Ascending aorta (tissue), 2 donors: Measurements from ENCODE around the gene NTN5. TPM values are rescaled to one million over a fixed set of nuclear protein-coding genes. Genes with fewer than 3 reads are reported as not detected.

Source experiments
- DNase-seq, 2 donors: peaks; one replicate each; pipeline ENCODE4 v3.0.0-alpha.2; 2019; ENCODE audit warnings: low spot score in 2 of 2
- H3K27ac ChIP-seq, 2 donors: fragments of 200-600 bp; sonication (generic); one replicate each; pipeline ENCODE4 v1.5.1; 2016 to 2017; ENCODE audit warnings: mild to moderate bottlenecking in 1 of 2
- H3K27me3 ChIP-seq: fragments of 200-600 bp; sonication (generic); one replicate; pipeline ENCODE4 v1.5.1; 2017
- H3K36me3 ChIP-seq, 2 donors: fragments of 200-600 bp; sonication (generic); one replicate each; pipeline ENCODE4 v1.5.1; 2016
- H3K4me1 ChIP-seq, 2 donors: fragments of 200-600 bp; sonication (generic); one replicate each; pipeline ENCODE4 v1.5.1; 2016 to 2017; ENCODE audit warnings: mild to moderate bottlenecking in 1 of 2
- H3K4me3 ChIP-seq, 2 donors: fragments of 200-600 bp; sonication (generic); one replicate each; pipeline ENCODE4 v1.5.1; 2016 to 2017; ENCODE audit warnings: mild to moderate bottlenecking in 1 of 2
- H3K9me3 ChIP-seq, 2 donors: fragments of 200-600 bp; sonication (generic); one replicate each; pipeline ENCODE4 v1.5.1; 2016
- intact Hi-C: fragments of 100-400 bp; cut with DNase I; formaldehyde crosslinking; loops from one replicate; pipeline ENCODE4 v1.15.1; 2023
- total RNA-seq: library from RNA; depleted of rRNA; stranded (reverse); fragments of >200 nt; gene quantifications from one replicate; pipeline ENCODE4 v1.1.0, GENCODE V29; 2016
- TF ChIP-seq, protein P1 (sequence below), 3 experiments: fragments of 200-600 bp in 2 of 3; fragments of 450-650 bp in 1 of 3; sonication (generic) in 2 of 3; IDR thresholded peaks; one replicate each; pipeline ENCODE4 v1.5.1; 2016 to 2019; ENCODE audit warnings: antibody characterized with exemption in 3 of 3, mild to moderate bottlenecking in 1 of 3, moderate library complexity in 1 of 3

Gene NTN5
- total RNA-seq, 1 donor from 2014 or later, result not detected

DNA sequence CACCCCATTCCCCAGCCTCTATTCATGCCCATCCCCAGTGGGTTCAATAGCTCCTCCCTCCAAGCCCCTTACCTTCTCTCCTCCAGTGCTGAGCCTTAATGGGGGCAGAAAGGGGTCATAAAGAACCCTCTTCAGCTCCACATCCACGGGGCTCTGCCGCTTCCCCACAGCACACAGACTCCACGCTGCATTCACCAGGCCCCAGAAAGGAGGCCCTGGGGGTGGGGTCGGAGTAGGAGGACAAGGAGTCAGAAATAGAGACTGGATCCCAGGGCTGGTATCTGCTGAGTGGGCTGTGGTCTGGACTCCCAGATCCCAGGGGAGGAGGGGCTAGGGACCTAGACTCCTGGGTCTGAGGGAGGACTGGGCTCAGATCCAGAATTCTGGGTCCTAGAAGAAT is 28.5 kb downstream of the NTN5 start:
- peaks cover 0 to 21% of the 10 kb centered on the region in 2 donors for H3K4me1 ChIP-seq
- H3K27me3 ChIP-seq, result no peaks in the 10 kb centered on the region
- H3K9me3 ChIP-seq, result no peaks in the 10 kb centered on the region
- no peak for DNase-seq
- H3K4me3 ChIP-seq, result peak overlapping the region; percentile 55 to 76
- H3K36me3 ChIP-seq, result no peaks in the 10 kb centered on the region
- intact Hi-C loops, result loop anchor here (10.0 kb wide), 1 partner anchor 140 kb away; no protein-coding TSS in a partner anchor
- no peak overlapping the region for H3K27ac ChIP-seq
- TF ChIP-seq, protein P1, sequence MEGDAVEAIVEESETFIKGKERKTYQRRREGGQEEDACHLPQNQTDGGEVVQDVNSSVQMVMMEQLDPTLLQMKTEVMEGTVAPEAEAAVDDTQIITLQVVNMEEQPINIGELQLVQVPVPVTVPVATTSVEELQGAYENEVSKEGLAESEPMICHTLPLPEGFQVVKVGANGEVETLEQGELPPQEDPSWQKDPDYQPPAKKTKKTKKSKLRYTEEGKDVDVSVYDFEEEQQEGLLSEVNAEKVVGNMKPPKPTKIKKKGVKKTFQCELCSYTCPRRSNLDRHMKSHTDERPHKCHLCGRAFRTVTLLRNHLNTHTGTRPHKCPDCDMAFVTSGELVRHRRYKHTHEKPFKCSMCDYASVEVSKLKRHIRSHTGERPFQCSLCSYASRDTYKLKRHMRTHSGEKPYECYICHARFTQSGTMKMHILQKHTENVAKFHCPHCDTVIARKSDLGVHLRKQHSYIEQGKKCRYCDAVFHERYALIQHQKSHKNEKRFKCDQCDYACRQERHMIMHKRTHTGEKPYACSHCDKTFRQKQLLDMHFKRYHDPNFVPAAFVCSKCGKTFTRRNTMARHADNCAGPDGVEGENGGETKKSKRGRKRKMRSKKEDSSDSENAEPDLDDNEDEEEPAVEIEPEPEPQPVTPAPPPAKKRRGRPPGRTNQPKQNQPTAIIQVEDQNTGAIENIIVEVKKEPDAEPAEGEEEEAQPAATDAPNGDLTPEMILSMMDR (IDR thresholded peaks at IDR 0.05), result no peak

DNA sequence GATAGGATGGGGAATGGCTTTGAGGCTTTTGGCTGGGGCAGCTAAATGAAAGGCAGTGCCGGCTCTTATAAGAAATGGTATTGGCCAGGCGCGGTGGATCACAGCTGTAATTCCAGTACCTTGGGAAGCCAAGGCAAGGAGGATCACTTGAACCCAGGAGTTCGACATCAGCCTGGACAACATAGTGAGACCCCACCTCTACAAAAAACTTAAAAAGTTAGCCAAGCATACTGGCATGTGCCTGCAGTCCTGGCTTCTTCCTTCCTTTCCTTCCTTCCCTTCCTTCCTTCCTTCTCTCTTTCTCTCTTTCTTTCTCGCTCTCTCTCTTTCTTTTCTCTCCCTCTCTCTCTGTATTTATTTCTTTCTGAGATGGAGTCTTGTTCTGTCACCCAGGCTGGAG is 30.0 kb downstream of the NTN5 start:
- peaks cover 0 to 28% of the 10 kb centered on the region in 2 donors for H3K4me1 ChIP-seq
- intact Hi-C loops, result loop anchor here (10.0 kb wide), 1 partner anchor 142 kb away; no protein-coding TSS in a partner anchor
- H3K36me3 ChIP-seq, result no peaks in the 10 kb centered on the region
- TF ChIP-seq, protein P1 (IDR thresholded peaks at IDR 0.05), result no peak
- DNase-seq, result no peak
- H3K27me3 ChIP-seq, result no peaks in the 10 kb centered on the region
- no peak overlapping the region for H3K4me3 ChIP-seq
- no peak overlapping the region for H3K27ac ChIP-seq
- no peaks in the 10 kb centered on the region for H3K9me3 ChIP-seq

DNA sequence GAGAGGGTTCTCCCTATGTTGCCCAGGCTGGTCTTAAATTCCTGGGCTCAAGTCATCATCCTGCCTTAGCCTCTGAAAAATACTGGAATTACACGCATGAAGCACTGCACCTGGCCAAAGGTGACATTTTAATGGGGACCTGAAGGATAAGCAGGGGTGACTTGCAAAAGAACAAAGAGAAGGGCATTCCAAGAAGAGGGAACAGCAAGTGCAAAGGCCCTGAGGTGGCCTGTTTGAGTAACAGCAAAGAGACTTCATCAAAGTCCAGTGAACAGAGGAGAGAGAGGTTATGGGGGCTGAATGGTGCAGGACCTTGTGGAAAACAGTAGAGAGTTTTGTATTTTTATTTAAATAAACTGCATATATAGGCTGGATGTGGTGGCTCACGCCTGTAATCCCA is 31.0 kb downstream of the NTN5 start:
- Histone ChIP-seq H3K27me3 (no peaks in the 10 kb centered on the region), H3K4me3 (no peak overlapping the region), H3K36me3 (no peaks in the 10 kb centered on the region), H3K27ac (no peak overlapping the region), H3K4me1 (peaks cover 2 to 29% of the 10 kb centered on the region in 2 donors), H3K9me3 (no peaks in the 10 kb centered on the region)
- intact Hi-C loops, result loop anchor here (10.0 kb wide), 1 partner anchor 143 kb away; no protein-coding TSS in a partner anchor
- DNase-seq, result no peak
- TF ChIP-seq, protein P1 (IDR thresholded peaks at IDR 0.05), result no peak

DNA sequence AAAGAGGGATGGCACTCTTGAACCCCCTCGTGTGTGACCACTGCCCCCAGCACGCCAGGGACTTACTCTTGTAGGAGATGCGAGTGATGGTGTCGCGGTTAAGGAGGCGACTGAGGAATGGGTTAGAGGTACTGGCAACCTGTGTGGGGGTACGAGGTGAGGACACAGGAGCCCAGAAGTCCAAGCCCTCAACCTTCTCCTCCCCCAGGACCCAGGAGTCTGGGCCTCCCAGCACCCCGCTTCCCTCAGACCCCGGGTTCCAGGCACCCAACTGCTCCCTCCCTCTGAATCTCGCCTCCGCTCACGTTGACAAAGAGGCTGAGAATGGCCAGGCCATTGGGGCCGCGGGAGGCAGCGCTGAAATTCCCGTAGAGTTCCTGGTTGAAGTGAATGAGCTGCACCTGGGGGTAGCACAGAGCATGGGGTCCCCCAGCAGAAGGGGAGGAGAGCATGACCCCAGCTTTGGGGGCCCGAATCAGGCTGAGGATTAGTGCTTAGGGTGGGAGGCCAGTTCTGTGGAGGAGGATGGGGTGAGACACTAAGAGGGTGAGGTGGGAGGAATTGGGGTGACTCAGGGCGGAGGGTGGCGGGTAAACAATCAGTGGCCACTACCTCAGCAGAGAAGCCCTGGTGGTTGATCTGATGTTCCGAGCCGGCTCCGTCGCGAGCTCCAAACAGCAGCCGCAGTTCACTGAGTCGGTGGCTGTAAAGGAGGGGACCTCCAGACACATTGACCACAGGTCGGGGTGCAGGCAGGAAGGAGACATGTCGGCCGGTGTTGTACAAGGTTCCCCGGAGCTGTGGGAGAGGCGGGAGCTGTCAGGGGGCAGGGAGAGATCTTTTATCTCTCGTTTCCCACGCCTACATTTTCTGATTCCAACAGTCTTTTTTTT is 33.1 kb downstream of the NTN5 start:
- no peaks in the 10 kb centered on the region for H3K27me3 ChIP-seq
- DNase-seq, result no peak
- H3K4me3 ChIP-seq, result no peak overlapping the region
- intact Hi-C loops, result loop anchor here (5.0 to 10.0 kb wide), 5 partner anchors 145 to 1215 kb away; partner anchors contain the start of genes DKKL1, PRMT1, PTOV1 and TEAD2
- no peaks in the 10 kb centered on the region for H3K36me3 ChIP-seq
- no peaks in the 10 kb centered on the region for H3K9me3 ChIP-seq
- H3K4me1 ChIP-seq, result peaks cover 8 to 30% of the 10 kb centered on the region in 2 donors
- TF ChIP-seq, protein P1 (IDR thresholded peaks at IDR 0.05), result no peak
- no peak overlapping the region for H3K27ac ChIP-seq

DNA sequence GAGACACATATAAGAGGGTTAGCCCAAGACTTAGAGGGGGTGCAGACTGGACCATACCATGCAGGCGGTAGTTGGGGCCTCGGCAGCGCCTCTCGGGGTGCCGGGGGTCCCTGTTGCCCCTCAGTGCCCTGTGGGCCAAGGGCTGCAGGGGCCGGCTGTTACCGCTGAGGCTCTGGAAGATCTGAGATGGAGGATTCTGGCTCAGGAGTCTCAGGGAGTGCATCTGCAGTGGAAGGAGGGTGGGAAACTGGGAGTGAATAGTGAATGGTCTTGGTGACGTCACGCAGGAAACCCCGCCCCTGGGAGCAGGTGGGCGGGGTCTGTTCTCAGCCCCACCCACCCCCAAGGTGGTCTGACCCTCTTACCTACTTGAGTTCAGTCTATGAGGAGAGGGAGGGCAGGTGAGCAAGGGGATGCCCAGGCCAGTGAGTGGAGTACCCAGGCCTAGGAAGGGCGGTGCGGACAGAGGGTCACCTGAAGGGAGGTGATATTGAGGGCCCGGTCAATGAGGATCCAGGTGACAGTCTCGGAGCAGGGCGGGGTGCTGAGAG is 33.9 kb downstream of the NTN5 start:
- H3K4me3 ChIP-seq, result no peak overlapping the region
- TF ChIP-seq, protein P1 (IDR thresholded peaks at IDR 0.05), result no peak
- H3K4me1 ChIP-seq, result peaks cover 12 to 33% of the 10 kb centered on the region in 2 donors
- no peaks in the 10 kb centered on the region for H3K36me3 ChIP-seq
- H3K9me3 ChIP-seq, result no peaks in the 10 kb centered on the region
- DNase-seq, result no peak
- peak overlapping the region; percentile 94 to 99 for H3K27ac ChIP-seq
- H3K27me3 ChIP-seq, result no peaks in the 10 kb centered on the region
- intact Hi-C loops, result loop anchor here (5.0 to 10.0 kb wide), 4 partner anchors 338 to 1216 kb away; partner anchors contain the start of genes DKKL1, PRMT1, PTOV1 and TEAD2
